Activated gamma-delta T cell treated with Interleukin-2 at 50 U/mL for 16 hours (primary cell): ENCODE measurements around the gene SH3D21.
A peak's percentile ranks its signal among the peaks of the same experiment; 100 is the strongest.

Source experiments
- DNase-seq: peaks from one replicate; pipeline ENCODE4 v3.0.0-alpha.2; 2020

Gene SH3D21

GRCh38 chr1:36359911-36360550, 53.9 kb downstream of the SH3D21 start:
- no peak for DNase-seq

GRCh38 chr1:36365381-36365780, 59.2 kb downstream of the SH3D21 start:
- DNase-seq, result no peak

- DNase-seq, result peak; percentile 58
Measured at GRCh38 chr1:36366091-36366661, 60.0 kb downstream of the SH3D21 start.

GRCh38 chr1:36367066-36367465, 60.9 kb downstream of the SH3D21 start:
- DNase-seq, result peak; percentile 31

GRCh38 chr1:36367798-36368197, 61.6 kb downstream of the SH3D21 start:
- no peak for DNase-seq

GRCh38 chr1:36369061-36369861, 63.1 kb downstream of the SH3D21 start:
- DNase-seq, result peak; percentile 87
